ENCODE data around the gene TCF12.
A peak's percentile ranks its signal among the peaks of the same experiment; 100 is the strongest.

TCF12 gene

GRCh38 chr15:57044072-57044702 lies 125.7 kb downstream of the TCF12 start:
- FAIRE-seq (no peak), DNase-seq (ENCODE audit: insufficient read length, low spot score) (no peak)
- TF ChIP-seq CTCF (IDR thresholded peaks at IDR 0.05; ENCODE audit: insufficient read depth, missing control alignments): no peak

- FAIRE-seq (no peak), DNase-seq (ENCODE audit: insufficient read length, low spot score) (no peak)
- no peak for TF ChIP-seq CTCF (IDR thresholded peaks at IDR 0.05; ENCODE audit: insufficient read depth, missing control alignments)
Measured at GRCh38 chr15:57044970-57045369, 126.5 kb downstream of the TCF12 start.

- TF ChIP-seq CTCF (IDR thresholded peaks at IDR 0.05; ENCODE audit: insufficient read depth, missing control alignments): no peak
- DNase-seq (ENCODE audit: insufficient read length, low spot score) (no peak), FAIRE-seq (no peak)
Measured at GRCh38 chr15:57045741-57046382, 127.4 kb downstream of the TCF12 start.

GRCh38 chr15:57048930-57049549 lies 130.6 kb downstream of the TCF12 start:
- FAIRE-seq (no peak), DNase-seq (ENCODE audit: insufficient read length, low spot score) (no peak)
- no peak for TF ChIP-seq CTCF (IDR thresholded peaks at IDR 0.05; ENCODE audit: insufficient read depth, missing control alignments)

- DNase-seq (ENCODE audit: insufficient read length, low spot score): no peak
- TF ChIP-seq CTCF (IDR thresholded peaks at IDR 0.05; ENCODE audit: insufficient read depth, missing control alignments): no peak
- FAIRE-seq: no peak
Measured at GRCh38 chr15:57053470-57053869, 135.0 kb downstream of the TCF12 start.

GRCh38 chr15:57054204-57054750 lies 135.8 kb downstream of the TCF12 start:
- TF ChIP-seq CTCF (IDR thresholded peaks at IDR 0.05; ENCODE audit: insufficient read depth, missing control alignments): no peak
- DNase-seq (ENCODE audit: insufficient read length, low spot score): no peak
- FAIRE-seq: peak; percentile 48

- DNase-seq (ENCODE audit: insufficient read length, low spot score) (no peak), FAIRE-seq (no peak)
- TF ChIP-seq CTCF (IDR thresholded peaks at IDR 0.05; ENCODE audit: insufficient read depth, missing control alignments): no peak
Measured at GRCh38 chr15:57056357-57056756, 137.9 kb downstream of the TCF12 start.
